SIG-M5 treated with dmso at 0.1 percent for 504 hours (cell line): ENCODE measurements around the gene SMIM11.
"Not testable (repeated sequence)": the region's sequence is repeated elsewhere in the genome, so short reads cannot be mapped to it uniquely, and the experiment has no call there.

Experiments
- DNase-seq: peaks from one replicate; lab custom pipeline; 2025; ENCODE audit not compliant: unreplicated experiment; lab: John Stamatoyannopoulos, UW

SMIM11 gene

DNA sequence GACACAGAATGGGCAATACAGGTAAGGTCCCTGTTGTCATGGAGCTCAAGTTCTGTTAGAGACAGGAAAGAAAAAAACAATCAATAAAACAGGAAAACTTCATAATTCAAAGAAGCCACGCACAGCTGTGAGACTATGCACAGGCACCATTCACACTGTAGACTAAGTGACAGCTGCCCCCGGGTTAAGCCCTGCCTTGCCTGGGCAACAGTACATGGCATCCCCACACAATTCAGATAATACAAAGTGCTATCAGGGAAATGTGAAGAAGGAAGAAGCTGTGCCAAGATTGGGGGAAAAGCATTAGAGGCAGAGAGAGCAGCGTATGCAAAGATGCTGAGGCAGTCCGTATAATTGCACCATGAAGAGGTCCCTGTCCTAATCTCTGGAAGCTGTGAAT lies 20.5 kb upstream of the SMIM11 start:
- no peak for DNase-seq

DNA sequence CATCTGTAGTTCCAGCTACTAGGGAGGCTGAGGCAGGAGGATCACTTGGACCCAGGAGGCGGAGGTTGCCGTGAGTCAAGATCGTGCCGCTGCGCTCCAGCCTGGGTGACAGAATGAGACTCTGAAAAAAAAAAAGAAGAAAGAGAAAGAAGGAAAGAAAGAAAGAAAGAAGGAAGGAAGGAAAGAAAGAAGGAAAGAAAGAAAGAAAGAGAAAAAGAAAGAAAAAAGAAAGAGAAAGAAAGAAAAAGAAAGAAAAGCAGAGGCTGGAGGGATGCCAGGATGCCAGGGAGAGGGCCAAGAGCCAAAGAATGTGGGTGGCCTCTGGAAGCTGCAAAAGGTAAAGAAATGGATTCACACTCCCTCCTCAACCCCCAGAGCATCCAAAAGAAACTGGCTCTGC lies 19.7 kb upstream of the SMIM11 start:
- DNase-seq, result no peak

DNA sequence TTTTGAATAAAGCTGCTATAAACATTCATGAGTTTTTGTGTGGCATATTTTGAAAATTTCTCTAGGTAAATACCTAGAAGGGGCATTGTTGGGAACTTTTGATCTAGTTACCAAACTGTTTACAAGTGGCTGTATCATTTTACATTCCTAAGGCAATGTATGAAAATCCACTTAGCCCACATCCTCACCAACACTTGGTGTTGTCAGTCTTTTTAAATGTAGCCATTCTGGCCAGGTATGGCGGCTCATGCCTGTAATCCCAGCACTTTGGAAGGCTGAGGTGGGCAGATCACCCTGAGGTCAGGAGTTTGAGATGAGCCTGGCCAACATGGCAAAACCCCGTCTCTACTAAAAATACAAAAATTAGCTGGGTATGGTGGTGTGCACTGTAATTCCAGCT lies 17.4 kb upstream of the SMIM11 start:
- DNase-seq, result no peak

DNA sequence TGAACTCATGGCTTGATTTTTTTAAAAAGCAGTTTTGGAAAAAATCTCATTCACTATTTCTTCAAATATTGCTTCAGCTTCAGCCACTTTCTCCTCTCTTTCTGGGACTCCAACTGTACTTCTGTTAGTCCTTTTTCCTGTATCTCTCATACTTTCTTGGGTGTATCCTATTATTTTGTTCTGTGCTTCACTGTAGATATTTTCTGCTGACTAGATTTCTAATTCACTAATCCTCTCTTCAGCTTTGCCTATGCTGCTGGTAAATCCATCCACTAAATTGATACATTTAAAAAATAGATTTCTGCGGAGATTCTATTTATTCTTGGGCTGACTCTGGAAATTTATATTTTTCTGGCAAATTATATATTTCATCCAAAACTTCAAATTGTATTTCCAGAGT lies 16.4 kb upstream of the SMIM11 start:
- no peak for DNase-seq

DNA sequence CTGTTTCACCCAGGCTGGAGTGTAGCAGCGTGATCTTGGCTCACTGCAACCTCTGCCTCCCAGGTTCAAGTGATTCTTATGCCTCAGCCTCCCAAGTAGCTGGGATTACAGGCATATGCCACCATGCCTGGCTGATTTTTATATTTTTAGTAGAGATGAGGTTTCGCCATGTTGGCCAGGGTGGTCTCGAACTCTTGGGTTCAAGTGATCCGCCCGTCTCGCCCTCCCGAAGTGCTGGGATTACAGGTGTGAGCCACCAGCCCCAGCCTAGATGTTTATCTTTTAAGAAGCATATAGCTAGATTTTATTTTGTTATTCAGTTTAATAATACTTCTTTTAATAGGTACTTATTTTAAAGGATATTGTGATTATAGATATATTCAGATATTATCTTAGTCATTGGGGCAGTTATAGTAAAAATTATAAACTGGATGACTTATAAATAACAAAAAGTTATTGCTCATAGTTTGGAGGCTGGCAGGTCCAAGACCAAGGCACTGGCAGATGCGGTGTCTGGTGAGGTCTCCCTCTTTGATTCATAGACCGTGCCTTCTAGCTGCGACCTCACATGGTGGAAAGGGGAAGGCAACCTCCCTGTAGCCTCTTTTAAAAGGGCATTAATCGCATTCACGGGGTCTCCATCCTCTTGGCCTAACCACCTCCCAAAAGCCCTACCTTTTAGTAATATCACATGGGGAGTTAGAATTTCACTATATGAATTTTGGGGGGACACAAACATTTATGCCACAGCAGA lies 14.6 kb upstream of the SMIM11 start:
- no peak for DNase-seq

DNA sequence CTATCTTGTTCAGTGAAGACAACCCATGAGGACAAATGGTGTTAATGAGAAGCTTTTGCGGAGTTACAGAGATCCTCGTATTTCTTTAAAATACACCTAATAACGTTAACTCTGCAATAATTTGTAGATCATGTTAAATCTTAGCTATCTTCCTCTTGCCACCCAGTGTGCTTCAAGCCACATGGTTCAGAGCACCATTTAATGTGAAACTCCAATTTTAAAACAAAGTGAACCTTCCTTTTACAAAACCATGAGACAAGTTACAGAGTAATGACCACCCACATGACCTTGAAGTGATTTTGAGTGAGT lies 13.2 kb upstream of the SMIM11 start:
- DNase-seq, result no peak

DNA sequence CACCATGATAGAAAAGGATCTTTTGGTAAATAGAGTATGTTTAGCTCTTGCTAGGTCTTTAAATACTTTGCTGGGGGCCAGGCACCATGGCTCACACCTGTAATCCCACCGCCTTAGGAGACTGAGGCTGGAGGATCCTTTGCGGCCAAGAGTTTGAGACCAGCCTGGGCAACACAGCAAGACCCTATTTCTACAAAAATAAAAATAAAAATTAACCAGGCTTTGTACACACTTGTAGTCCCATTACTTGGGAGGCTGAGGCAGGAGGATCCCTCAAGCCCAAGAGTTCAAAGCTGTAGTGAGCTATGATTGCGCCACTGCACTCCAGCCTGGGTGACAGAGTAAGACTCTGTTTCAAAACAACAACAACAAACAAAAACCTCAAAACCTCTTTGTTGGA lies 12.6 kb upstream of the SMIM11 start:
- DNase-seq, result no peak

DNA sequence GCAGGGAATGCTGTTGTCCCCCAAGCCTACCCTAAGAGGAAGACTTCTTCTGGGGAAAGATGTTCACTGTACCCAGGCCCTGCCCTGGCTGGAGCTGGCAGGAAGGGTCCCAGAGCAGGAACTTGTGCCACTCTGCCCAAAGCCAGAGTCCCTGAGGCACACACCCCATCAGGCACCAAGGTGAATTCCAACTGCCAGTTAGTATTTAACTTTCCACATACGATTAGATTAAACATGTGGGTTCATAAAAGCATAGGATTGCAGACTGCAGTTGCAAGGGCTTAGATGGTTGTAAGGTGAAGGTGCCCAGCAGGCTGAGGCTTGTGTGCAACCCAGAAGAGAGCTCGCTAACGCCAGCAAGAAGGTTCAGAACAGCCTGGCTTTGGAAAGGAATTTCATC lies 11.6 kb upstream of the SMIM11 start, which contains the start of gene KCNE2:
KCNE2 (plus strand) TSS at position 274 of the 400 bp plus-strand sequence. CDS start 6,473 bp downstream, outside the sequence.
- no peak for DNase-seq

DNA sequence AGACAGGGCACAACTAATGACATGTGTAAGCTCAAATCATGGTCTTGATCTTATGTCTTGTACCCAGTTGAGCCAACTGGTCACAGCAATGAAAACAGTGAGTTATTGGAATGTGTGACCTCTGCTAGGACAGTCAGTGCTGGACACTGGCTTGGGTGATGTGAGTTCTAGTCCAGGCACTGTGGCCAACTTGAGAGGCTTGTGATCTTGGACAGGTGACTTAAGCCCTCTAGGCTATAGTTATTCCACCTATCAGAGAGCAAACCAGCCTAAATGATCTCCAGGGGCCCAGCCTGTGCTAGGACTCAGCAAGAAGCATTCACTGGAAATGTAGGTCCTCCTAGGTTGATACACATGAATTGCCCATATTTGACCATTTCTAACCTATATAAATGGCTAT lies 10.4 kb upstream of the SMIM11 start:
- DNase-seq, result no peak

DNA sequence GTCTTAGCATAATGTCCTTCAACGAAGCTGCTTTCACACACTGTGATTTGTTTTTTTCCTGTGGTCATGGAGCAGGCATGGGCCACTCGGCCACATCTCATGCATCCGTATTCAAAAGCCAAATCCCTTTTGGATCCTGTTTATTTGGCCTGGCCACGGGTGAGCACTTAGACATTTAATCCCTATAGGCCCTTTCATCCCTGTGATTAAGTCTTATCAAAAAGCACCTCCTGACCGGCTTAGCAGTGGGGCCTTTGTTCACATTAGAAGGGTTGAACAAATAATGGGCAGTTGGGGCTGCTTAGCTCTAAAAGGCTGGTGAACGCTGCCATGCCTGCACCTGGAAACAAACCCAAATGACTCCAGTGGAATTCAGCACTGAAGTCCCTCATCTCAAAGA lies 9.5 kb upstream of the SMIM11 start:
- no peak for DNase-seq

DNA sequence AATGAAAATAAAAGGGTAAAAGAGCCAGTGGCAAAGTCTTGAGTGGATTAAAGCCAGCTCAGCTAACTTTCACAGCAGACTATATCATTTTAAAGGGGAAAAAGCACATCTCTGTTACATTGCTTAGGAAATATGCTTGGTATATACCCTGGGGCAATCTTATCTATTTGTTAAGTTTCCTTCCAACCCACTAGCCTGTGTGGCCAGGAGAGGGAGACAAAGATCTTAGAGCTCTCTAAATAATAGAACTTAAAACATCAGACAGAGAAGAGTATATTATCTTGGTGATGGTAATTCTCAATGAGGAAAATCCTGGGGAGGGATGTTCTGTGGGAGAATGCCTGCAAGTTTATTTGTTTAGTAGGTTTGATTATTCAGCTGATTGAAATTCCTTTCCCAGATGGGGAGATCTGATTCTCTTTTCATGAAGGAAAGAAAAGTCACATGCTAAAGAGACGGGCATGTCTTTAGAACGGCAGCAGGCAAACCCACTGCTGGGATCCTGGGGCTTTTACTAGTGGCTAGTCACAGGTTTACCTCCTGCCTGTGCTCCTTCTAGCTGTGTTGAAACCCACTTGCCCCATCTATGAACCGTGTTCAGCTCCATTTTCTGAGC lies 7.9 kb upstream of the SMIM11 start:
- DNase-seq, result peak; percentile 86

DNA sequence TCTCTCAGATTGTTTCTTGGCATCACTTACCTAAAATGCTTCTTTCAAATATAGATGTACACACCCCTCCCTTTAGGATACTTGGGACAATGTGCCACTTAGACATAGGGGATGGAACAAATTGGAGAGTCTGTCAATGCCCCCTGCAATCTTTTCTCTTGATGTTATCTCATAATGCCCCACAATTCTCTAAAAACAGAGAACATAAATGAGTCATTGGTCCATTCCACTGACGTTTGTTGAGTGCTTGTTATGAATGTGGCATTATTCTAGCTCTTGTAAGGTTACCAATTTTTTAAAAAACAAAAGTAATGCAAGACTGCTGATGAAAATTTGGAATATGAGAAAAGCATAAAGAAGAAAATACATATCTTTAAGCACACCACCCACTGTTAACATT lies 5.6 kb upstream of the SMIM11 start:
- no peak for DNase-seq

DNA sequence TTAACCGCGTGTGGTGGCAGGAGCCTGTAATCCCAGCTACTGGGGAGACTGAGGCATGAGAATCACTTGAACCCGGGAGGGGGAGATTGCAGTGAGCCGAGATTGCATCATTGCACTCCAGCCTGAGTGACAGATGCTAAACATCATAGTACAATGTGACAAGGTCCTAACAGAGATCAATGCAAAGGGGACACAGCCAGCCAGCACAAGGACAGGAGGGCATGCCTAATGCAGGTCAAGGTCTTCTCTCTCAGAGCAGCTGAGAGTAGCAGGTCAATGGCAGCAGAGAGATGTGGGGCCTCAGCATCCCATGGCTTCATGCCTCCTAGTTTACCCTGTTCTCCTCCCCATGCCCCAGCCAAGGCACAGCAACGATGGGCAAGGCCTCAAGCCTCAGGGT lies 3.0 kb upstream of the SMIM11 start:
- no peak for DNase-seq

DNA sequence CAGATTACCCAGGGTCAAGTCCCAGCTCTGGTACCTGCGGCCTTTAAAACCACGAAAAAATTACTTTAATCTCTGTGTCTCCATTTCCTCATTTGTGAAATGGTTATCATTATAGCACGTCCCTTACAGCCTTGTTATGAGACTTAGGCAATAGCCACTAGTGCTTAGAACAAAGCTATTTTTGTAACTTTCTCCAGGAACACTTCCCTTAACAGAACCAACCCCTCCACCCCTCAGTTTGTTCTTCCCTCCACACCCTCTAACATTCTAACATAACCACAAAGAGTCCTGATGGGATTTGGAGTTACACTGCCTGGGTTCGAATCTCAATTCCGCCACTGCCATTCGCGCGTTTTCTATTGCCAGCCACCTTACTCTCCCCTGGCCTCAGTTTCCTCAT lies 845 bp upstream of the SMIM11 start:
- not testable (repeated sequence) for DNase-seq

DNA sequence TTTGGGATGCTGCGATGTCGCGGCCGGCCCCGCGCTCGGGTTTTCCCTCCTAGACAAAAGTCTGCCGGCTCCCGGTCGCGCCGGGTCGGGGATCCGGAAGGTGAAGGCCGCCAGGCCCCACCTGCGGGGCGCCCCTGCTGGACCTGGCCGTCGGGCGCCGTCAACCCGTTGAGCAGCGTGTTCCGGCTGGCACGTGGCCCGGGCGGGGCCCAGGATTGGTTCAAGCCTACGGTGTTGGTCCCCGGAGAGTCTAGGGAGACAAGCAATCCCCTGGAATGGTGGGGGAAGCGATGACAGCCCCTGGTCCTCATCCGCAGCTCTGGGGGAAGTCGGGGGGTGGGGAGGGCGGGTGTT lies 289 bp downstream of the SMIM11 start:
- not testable (repeated sequence) for DNase-seq

DNA sequence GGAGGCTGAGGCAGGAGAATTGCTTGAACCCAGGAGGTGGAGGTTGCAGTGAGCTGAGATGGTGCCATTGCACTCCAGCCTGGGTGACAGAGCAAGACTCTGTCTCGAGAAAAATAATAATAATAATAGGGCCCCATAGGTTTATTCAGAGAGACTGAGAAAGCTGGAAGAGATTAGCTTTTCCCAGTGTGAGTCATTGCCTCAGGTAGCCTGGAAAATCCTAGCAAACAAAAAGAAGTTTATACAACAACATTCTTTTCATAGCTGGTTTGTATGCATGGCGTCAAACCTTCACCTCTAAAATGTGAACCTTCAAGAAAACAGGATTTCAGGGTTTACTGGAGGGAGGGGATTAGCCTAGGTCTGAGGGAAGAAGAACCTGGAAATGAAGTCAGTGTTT lies 7.8 kb downstream of the SMIM11 start:
- DNase-seq, result not testable (repeated sequence)

DNA sequence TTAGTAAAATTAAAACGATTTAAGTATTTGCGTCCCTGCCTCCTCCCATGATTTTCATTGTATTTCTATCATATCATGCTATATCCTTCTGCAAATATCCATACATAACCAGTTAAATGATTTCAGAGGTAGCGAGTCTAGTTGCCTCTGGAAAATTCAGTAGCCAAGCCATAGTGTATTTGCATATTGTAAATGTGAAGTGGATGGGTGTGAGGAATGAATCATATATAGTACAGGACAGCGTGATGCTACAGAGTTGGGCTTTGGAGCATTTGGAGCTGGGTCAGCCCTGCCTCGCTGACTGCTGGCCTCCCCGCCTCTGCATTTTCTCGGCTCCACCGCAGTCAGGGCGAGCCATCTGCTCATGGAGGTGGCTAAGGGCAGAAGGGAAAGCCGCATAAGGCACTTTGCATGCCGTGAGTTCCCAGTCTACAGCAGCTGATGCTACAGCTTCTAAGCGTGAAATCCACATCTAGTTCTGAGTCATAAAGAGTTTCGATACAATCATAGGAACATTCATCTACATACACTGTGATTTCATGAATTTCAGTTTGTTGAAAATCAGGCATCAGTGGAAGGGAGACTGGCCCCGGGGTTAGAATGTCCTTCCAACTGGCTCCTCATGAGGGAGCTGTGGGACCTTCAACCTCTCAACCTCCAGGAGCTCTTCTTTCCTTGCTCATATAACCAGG lies 8.6 kb downstream of the SMIM11 start:
- not testable (repeated sequence) for DNase-seq

DNA sequence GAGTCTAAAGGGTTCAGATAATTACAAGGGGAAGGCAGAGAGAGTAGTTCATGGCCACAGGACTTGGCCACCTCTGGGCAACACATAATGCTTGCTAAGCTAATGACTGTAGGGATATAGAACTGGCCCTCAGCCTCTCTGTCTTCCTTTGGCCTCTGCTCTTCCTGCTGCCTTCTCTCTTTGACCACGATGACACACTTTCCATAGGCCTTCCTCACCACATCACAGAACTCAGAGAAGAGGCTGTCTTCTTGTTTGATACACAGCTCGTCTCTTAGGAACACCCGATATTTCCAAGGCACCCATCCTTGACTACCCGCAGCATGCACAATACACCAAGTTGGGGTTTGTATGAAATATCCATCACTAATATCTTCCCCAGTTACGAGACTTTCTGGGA lies 25.2 kb downstream of the SMIM11 start:
- DNase-seq, result not testable (repeated sequence)

DNA sequence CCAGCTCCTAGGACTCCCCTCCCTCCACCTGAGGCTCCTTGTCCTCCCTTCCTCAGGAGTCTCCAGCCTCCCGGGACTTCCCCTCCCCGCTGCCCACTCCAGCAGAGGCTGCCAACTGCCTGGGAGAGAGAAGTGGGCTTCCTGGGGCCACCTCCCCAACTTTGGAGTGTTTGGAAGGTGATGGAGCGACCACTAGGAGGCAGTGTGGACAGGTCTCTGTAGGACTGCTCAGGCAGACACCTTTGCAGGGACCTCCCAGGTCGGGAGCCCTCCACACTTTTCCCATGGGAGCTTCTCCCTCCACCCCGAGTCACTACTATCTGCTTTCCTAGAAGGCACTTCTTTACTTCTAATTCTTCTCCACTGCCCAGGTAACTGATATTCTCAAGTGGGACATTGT lies 29.4 kb downstream of the SMIM11 start:
- not testable (repeated sequence) for DNase-seq

DNA sequence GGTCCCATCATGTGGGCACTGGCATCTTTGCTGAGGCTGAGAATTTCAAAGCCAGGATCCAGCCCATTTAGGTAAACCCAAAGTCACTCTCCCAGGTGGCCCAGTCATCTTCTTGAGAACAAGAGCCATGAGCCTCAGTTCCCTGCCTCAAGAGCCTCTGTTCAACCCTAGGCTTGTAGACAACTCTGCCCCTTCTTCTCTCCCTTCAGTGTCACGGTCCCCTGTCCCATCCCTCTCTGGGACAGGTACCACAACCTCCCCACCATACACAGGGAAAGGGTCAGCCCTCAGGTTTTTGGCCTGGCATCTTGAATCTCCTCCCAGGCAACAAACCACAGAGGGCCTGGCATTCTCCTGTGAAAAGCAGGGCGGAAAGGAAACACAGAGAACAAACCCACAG lies 30.4 kb downstream of the SMIM11 start:
- DNase-seq, result not testable (repeated sequence)

DNA sequence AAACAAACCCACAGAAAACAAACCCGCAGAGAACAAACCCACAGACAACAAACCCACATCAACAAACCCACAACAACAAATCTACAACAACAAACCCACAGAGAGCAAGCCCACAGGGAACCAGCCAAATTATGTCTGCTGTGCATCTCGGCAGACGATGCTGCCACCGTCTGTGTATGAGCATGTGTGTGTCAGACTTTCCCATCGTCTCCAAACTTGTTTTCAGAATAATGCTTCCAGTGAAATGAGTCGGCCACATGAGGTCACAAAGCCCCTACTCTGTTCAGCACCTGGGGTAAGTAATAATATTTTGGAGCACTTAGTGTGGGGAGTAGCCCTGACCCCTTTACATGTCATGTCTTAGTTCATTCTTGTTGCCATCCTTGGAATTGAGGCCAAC lies 30.8 kb downstream of the SMIM11 start:
- DNase-seq, result not testable (repeated sequence)

DNA sequence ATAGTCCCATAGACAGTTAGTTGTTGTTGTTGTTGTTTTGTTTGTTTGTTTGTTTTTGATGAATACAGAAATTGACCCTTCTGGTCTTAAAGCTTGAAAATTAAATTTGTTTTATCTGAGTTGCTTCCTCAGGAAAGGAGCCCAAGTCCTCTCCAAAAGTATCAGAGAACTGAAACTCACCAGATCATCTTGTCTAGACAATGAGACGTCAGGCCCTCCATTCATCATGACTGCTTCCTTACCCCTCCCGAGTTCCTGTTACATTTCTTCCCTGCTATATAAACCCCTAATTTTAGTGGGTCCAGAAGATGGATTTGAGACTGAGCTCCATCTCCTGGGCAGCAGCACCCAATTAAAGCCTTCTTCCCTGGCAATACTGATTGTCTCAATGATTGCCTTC lies 31.4 kb downstream of the SMIM11 start:
- not testable (repeated sequence) for DNase-seq
